HG02571 (cell line): ENCODE results near the gene PCDHA8.
"Not testable (repeated sequence)": the region's sequence is repeated elsewhere in the genome, so short reads cannot be mapped to it uniquely, and the experiment has no call there.

ENCODE experiments used
- ATAC-seq: cut with Tn5 transposase; IDR thresholded peaks from one replicate; pipeline ENCODE4 v1.9.1; 2021; ENCODE audit warnings: mild to moderate bottlenecking, moderate library complexity; ENCODE audit not compliant: unreplicated experiment

Gene PCDHA8

DNA sequence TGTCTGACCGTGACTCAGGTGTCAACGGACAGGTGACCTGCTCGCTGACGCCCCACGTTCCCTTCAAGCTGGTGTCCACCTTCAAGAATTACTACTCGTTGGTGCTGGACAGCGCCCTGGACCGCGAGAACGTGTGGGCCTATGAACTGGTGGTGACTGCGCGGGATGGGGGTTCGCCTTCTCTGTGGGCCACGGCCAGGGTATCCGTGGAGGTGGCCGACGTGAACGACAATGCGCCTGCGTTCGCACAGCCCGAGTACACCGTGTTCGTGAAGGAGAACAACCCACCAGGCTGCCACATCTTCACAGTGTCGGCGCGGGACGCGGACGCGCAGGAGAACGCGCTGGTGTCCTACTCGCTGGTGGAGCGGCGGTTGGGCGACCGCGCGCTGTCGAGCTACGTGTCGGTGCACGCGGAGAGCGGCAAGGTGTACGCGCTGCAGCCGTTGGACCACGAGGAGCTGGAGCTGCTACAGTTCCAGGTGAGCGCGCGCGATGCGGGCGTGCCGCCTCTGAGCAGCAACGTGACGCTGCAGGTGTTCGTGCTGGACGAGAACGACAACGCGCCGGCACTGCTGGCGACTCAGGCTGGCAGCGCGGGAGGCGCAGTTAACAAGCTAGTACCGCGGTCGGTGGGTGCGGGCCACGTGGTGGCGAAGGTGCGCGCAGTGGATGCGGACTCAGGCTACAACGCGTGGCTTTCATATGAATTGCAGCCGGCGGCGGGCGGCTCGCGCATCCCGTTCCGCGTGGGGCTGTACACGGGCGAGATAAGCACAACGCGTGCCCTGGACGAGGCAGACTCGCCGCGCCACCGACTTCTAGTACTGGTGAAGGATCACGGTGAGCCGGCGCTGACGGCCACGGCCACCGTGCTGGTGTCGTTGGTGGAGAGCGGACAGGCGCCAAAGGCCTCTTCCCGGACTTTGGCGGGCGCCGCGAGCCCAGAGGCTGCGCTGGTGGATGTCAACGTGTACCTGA is 29.5 kb downstream of the PCDHA8 start:
- no peak for ATAC-seq

DNA sequence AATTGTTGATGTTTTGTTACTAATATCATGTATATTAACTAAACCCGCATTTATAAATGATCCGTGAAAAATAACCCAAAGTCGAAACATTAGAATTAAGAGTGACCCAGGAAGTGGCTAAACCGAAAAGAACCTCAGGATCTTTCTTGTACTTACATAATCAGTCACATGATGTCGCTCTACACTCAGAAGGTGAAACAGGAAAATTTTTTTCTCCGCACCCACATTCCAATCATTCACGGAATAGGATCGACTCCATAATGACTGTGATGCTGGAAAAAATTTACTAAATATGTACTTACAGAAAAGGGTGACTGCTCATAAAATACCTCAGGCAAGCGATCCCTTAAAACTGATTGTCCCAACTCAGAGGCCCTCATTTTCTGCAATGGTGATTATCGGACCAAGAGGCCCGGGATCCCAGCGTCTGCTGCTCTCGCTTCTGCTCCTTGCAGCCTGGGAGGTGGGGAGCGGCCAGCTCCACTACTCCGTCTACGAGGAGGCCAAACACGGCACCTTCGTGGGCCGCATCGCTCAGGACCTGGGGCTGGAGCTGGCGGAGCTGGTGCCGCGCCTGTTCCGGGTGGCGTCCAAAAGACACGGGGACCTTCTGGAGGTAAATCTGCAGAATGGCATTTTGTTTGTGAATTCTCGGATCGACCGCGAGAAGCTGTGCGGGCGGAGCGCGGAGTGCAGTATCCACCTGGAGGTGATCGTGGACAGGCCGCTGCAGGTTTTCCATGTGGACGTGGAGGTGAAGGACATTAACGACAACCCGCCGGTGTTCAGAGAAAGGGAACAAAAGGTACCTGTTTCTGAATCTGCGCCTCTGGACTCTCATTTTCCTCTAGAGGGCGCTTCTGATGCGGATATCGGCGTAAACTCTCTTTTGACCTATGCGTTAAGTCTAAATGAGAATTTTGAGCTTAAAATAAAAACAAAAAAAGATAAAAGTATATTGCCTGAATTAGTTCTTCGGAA is 34.4 kb downstream of the PCDHA8 start, which contains the start of gene PCDHA12:
Gene PCDHA12 (plus strand): TSS at position 224 of the 981 bp plus-strand sequence. CDS start 165 bp downstream, at position 389.
- ATAC-seq: no peak

DNA sequence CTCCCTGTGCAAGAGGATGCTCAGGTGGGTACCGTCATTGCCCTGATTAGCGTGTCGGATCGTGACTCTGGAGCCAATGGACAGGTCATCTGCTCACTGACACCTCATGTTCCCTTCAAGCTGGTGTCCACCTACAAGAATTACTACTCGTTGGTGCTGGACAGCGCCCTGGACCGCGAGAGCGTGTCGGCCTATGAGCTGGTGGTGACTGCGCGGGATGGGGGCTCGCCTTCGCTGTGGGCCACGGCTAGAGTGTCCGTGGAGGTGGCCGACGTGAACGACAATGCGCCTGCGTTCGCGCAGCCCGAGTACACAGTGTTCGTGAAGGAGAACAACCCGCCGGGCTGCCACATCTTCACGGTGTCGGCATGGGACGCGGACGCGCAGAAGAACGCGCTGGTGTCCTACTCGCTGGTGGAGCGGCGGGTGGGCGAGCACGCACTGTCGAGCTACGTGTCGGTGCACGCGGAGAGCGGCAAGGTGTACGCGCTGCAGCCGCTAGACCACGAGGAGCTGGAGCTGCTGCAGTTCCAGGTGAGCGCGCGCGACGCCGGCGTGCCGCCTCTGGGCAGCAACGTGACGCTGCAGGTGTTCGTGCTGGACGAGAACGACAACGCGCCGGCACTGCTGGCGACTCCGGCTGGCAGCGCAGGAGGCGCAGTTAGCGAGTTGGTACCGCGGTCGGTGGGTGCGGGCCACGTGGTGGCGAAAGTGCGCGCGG is 35.7 kb downstream of the PCDHA8 start:
- ATAC-seq: not testable (repeated sequence)

DNA sequence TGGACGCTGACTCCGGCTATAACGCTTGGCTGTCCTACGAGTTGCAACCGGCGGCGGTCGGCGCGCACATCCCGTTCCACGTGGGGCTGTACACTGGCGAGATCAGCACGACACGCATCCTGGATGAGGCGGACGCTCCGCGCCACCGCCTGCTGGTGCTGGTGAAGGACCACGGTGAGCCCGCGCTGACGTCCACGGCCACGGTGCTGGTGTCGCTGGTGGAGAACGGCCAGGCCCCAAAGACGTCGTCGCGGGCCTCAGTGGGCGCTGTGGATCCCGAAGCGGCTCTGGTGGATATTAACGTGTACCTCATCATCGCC is 36.2 kb downstream of the PCDHA8 start:
- no peak for ATAC-seq

DNA sequence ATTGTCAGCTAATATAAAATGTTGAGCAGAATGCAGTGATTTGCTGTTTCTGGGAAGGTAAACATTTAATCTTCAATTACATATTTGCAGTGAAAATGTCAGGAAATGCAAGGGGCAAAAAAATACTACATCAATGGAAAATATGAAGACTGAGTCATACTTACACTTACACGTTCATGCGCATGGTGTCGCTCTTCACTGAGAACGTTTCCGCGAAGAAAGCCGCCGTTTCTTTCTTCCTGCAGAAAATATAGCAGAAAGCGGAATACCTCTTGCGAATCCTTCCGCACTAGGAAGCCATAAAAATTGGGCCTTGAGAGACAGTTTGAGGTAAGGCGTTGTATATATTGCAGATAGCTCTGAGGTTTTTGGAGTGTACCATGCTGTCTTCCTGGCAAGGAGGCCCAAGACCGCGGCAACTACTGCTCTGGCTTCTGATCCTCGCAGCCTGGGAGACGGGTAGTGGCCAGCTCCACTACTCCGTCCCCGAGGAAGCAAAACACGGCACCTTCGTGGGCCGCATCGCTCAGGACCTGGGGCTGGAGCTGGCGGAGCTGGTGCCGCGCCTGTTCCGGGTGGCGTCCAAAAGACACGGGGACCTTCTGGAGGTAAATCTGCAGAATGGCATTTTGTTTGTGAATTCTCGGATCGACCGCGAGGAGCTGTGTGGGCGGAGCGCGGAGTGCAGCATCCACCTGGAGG is 41.1 kb downstream of the PCDHA8 start, which contains the start of gene PCDHA13:
Gene PCDHA13 (plus strand): TSS at position 236 of the 702 bp plus-strand sequence. CDS start 145 bp downstream, at position 381.
- no peak for ATAC-seq

DNA sequence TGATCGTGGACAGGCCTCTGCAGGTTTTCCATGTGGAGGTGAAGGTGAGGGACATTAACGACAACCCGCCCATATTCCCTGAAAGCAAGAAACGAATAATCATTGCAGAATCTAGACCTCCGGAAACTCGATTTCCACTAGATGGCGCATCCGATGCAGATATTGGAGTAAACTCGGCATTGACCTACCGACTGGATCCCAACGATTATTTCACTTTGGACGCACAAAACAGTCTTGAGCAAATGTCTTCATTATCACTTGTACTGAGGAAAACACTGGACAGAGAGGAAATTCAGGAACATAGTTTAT is 41.6 kb downstream of the PCDHA8 start:
- no peak for ATAC-seq

DNA sequence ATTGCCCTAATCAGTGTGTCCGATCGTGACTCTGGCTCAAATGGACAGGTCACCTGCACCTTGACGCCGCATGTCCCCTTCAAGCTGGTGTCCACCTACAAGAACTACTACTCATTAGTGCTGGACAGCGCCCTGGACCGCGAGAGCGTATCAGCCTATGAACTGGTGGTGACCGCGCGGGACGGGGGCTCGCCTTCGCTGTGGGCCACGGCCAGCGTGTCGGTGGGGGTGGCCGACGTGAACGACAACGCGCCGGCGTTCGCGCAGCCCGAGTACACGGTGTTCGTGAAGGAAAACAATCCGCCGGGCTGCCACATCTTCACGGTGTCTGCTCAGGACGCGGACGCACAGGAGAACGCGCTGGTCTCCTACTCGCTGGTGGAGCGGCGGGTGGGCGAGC is 42.4 kb downstream of the PCDHA8 start:
- ATAC-seq: no peak

DNA sequence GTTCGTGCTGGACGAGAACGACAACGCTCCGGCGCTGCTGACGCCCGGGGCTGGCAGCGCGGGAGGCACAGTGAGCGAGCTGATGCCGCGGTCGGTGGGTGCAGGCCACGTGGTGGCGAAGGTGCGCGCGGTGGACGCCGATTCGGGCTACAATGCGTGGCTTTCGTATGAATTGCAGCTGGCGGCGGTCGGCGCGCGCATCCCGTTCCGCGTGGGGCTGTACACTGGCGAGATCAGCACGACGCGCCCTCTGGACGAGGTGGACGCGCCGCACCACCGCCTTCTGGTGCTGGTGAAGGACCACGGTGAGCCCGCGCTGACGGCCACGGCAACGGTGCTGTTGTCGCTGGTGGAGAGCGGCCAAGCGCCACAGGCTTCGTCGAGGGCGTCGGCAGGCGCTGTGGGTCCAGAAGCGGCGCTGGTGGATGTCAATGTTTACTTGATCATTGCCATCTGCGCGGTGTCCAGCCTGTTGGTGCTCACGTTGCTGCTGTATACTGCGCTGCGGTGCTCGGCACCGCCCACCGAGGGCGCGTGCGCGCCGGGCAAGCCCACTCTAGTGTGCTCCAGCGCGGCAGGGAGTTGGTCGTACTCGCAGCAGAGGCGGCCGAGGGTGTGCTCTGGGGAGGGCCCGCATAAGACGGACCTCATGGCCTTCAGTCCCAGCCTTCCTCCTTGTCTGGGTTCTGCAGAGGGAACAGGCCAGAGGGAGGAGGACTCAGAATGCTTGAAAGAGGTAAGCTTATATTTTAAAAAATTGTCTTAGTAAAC is 43.1 kb downstream of the PCDHA8 start:
- no peak for ATAC-seq
